ENCODE results near the gene TSC1.

Gene TSC1

GRCh38 chr9:132878695-132879456 lies 65.5 kb downstream of the TSC1 start, which contains the start of gene SPACA9:
SPACA9 (plus strand) TSS chr9:132878898; CDS start chr9:132883948, 5,050 bp downstream.
- peak; percentile 67 for DNase-seq (ENCODE audit: low spot score)
- no peak for TF ChIP-seq CTCF (IDR thresholded peaks at IDR 0.05; ENCODE audit: extremely low read depth, insufficient read depth, missing control alignments)
- in situ Hi-C loops (cut with MboI; ENCODE audit: low pct_unique_long_range_greater_than_20kb, low sequenced_read_pairs, unreplicated experiment) = no loop called here

GRCh38 chr9:132877824-132878694 lies 66.4 kb downstream of the TSC1 start, which contains the start of gene AK8:
AK8 (minus strand) TSS chr9:132878284; CDS start chr9:132878255, 29 bp downstream.
- TF ChIP-seq CTCF (IDR thresholded peaks at IDR 0.05; ENCODE audit: extremely low read depth, insufficient read depth, missing control alignments) = no peak
- in situ Hi-C loops (cut with MboI; ENCODE audit: low pct_unique_long_range_greater_than_20kb, low sequenced_read_pairs, unreplicated experiment) = no loop called here
- peak; percentile 97 for DNase-seq (ENCODE audit: low spot score)

- DNase-seq (ENCODE audit: low spot score) = peak; percentile 15
- in situ Hi-C loops (cut with MboI; ENCODE audit: low pct_unique_long_range_greater_than_20kb, low sequenced_read_pairs, unreplicated experiment) = no loop called here
- no peak for TF ChIP-seq CTCF (IDR thresholded peaks at IDR 0.05; ENCODE audit: extremely low read depth, insufficient read depth, missing control alignments)
Measured at GRCh38 chr9:132877458-132877823, 67.0 kb downstream of the TSC1 start.

GRCh38 chr9:132876849-132877248 lies 67.6 kb downstream of the TSC1 start:
- in situ Hi-C loops (cut with MboI; ENCODE audit: low pct_unique_long_range_greater_than_20kb, low sequenced_read_pairs, unreplicated experiment) = no loop called here
- DNase-seq (ENCODE audit: low spot score) = peak; percentile 7
- no peak for TF ChIP-seq CTCF (IDR thresholded peaks at IDR 0.05; ENCODE audit: extremely low read depth, insufficient read depth, missing control alignments)

- in situ Hi-C loops (cut with MboI; ENCODE audit: low pct_unique_long_range_greater_than_20kb, low sequenced_read_pairs, unreplicated experiment) = no loop called here
- no peak for TF ChIP-seq CTCF (IDR thresholded peaks at IDR 0.05; ENCODE audit: extremely low read depth, insufficient read depth, missing control alignments)
- DNase-seq (ENCODE audit: low spot score) = no peak
Measured at GRCh38 chr9:132875159-132875558, 69.3 kb downstream of the TSC1 start.

- no peak for DNase-seq (ENCODE audit: low spot score)
- TF ChIP-seq CTCF (IDR thresholded peaks at IDR 0.05; ENCODE audit: extremely low read depth, insufficient read depth, missing control alignments) = no peak
- in situ Hi-C loops (cut with MboI; ENCODE audit: low pct_unique_long_range_greater_than_20kb, low sequenced_read_pairs, unreplicated experiment) = no loop called here
Measured at GRCh38 chr9:132873403-132873802, 71.0 kb downstream of the TSC1 start.

Measured in GM13977 (cell line).